Peyer's patch (tissue), 4 donors: ENCODE measurements around the gene VAMP8. TPM values are rescaled to one million over a fixed set of nuclear protein-coding genes. Genes with fewer than 3 reads are reported as not detected.
"Not testable (repeated sequence)": the region's sequence is repeated elsewhere in the genome, so short reads cannot be mapped to it uniquely, and the experiment has no call there.

ENCODE experiments used
- DNase-seq, 3 donors: peaks; one replicate each; pipeline ENCODE4 v3.0.0-alpha.2; 2017 to 2019
- H3K27ac ChIP-seq, 4 donors: fragments of 200-600 bp; sonication (generic); one replicate each; pipeline ENCODE4 v1.5.1; 2016 to 2019
- H3K27me3 ChIP-seq, 2 donors: fragments of 200-600 bp; sonication (generic); one replicate each; pipeline ENCODE4 v1.5.1; 2019
- H3K36me3 ChIP-seq, 3 donors: fragments of 200-600 bp; sonication (generic); one replicate each; pipeline ENCODE4 v1.5.1; 2016 to 2019
- H3K4me1 ChIP-seq, 4 donors: fragments of 200-600 bp; sonication (generic); one replicate each; pipeline ENCODE4 v1.5.1; 2016 to 2019
- H3K4me3 ChIP-seq, 4 donors: fragments of 200-600 bp; sonication (generic); 1 replicate in 3 of 4; 2 replicates in 1 of 4; pipeline ENCODE4 v1.5.1; 2016 to 2019; ENCODE audit warnings: mild to moderate bottlenecking in 1 of 4
- H3K9me3 ChIP-seq, 4 donors: fragments of 200-600 bp; sonication (generic); one replicate each; pipeline ENCODE4 v1.5.1; 2016 to 2019; ENCODE audit warnings: mild to moderate bottlenecking in 1 of 4
- POLR2A ChIP-seq, 2 donors: fragments of 450-650 bp; IDR thresholded peaks; one replicate each; pipeline ENCODE4 v1.5.1; 2017; ENCODE audit warnings: antibody characterized with exemption in 2 of 2, mild to moderate bottlenecking in 2 of 2, moderate library complexity in 2 of 2
- total RNA-seq, 4 donors: library from RNA; depleted of rRNA; stranded (reverse); fragments of >200 nt; gene quantifications; one replicate each; pipeline ENCODE4 v1.1.0, GENCODE V29; 2016
- TF ChIP-seq, protein P1 (sequence below), 6 experiments: fragments of 450-650 bp in 4 of 6; fragments of 200-600 bp in 2 of 6; sonication (generic) in 1 of 6; IDR thresholded peaks; one replicate each; pipeline ENCODE4 v1.5.1; 2017 to 2019; ENCODE audit warnings: antibody characterized with exemption in 6 of 6, mild to moderate bottlenecking in 3 of 6, moderate library complexity in 1 of 6

The VAMP8 gene
- total RNA-seq, 4 donors from 2014 or later: 75.1 to 189 (median 112) TPM

DNA sequence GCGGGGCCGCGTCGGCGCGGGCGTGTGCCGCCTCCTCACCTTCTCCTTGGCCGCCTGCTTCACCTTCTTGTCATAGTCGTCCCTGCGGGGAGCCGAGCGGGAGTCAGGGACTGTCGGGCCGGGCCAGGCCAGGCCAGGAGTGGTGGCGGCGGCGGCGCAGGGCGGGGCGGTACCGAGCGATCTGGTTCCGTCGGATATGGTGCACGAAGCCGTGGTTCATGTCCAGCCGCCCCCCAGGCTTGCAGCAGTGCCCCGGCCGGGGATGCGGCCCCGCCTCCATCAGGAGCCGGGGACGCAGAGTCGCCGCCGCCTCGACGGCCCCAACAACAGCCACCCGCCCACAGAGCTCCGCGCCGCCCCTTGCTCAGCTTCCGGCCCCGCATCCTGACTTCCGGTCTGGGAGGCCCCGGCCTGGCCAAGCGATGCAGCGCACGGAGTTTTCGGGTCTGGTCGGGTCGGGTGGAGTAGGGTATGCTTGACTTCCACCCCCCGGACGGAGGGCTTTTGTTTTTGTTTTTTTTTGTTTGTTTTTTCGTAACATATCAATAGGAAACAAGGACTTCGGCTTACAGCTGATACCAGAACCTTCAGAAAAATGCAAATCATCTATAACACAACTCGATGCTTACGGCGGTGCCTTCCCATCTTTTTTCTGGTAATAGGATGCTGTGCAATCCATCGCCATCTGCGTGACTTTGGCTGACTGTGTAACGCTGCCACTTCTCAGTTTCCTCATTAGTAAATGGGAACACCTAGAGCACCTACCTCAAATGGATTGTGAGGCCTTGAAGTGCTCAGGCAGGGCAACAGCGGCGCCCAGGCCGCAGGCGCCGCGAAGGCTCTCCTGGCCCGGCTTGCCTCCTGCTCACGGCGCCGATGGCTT, 34.6 kb downstream of the VAMP8 start, which contains the start of gene C2orf68:
Gene C2orf68 (minus strand): TSS at position 362 of the 883 bp plus-strand sequence. CDS start 82 bp downstream, at position 280.
- TF ChIP-seq, protein P1, sequence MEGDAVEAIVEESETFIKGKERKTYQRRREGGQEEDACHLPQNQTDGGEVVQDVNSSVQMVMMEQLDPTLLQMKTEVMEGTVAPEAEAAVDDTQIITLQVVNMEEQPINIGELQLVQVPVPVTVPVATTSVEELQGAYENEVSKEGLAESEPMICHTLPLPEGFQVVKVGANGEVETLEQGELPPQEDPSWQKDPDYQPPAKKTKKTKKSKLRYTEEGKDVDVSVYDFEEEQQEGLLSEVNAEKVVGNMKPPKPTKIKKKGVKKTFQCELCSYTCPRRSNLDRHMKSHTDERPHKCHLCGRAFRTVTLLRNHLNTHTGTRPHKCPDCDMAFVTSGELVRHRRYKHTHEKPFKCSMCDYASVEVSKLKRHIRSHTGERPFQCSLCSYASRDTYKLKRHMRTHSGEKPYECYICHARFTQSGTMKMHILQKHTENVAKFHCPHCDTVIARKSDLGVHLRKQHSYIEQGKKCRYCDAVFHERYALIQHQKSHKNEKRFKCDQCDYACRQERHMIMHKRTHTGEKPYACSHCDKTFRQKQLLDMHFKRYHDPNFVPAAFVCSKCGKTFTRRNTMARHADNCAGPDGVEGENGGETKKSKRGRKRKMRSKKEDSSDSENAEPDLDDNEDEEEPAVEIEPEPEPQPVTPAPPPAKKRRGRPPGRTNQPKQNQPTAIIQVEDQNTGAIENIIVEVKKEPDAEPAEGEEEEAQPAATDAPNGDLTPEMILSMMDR (IDR thresholded peaks at IDR 0.05): no peak
- TF ChIP-seq POLR2A (IDR thresholded peaks at IDR 0.05): peak; percentile 71 to 77

DNA sequence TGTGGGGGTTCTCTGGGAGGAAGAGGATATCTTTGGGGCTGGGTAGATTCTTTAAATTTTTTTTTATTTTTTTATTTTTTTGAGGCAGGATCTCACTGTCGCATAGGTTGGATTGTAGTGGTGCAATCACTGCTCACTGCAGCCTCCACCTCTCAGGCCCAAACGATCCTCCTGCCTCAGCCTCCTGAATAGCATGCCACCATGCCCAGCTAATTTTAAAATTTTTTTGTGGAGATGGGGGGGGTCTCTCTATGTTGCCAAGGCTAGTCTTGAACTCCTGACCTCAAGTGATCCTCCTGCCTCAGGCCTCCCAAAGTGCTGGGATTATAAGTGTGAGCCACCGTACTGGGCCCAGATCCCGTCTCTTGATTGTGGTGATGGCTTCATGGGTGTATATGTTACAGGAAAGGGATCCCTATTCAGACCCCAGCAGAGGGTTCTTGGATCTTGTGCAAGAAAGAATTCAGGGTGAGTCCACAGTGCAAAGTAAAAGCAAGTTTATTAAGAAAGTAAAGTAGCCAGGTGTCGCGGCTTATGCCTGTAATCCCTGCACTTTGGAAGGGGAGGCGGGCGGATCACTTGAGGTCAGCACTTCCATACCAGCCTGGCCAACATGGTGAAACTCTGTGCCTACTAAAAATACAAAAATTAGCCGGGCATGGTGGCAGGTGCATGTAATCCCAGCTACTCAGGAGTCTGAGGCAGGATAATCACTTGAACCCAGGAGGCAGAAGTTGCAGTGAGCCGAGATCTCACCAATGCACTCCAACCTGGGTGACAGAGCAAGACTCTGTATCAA, 36.5 kb downstream of the VAMP8 start:
- TF ChIP-seq, protein P1 (IDR thresholded peaks at IDR 0.05): no peak
- no peak for TF ChIP-seq POLR2A (IDR thresholded peaks at IDR 0.05)
- H3K4me3 ChIP-seq: no peak overlapping the region
- no peak for DNase-seq
- no peaks in the 10 kb centered on the region for H3K27me3 ChIP-seq
- no peaks in the 10 kb centered on the region for H3K9me3 ChIP-seq
- H3K36me3 ChIP-seq: peaks cover 0 to 12% (median 0%) of the 10 kb centered on the region in 3 donors
- no peak overlapping the region for H3K27ac ChIP-seq
- peaks cover 0 to 29% (median 15%) of the 10 kb centered on the region in 4 donors for H3K4me1 ChIP-seq

More for the DNA sequence above, 34.6 kb downstream of the VAMP8 start, which contains the start of gene C2orf68:
- peak within 1 kb of the TSS; percentile 84 to 90 (median 84) for H3K27ac ChIP-seq
- H3K4me1 ChIP-seq: peaks cover 0 to 13% (median 8%) of the 10 kb centered on the region in 4 donors
- H3K9me3 ChIP-seq: no peaks in the 10 kb centered on the region
- peaks cover 0 to 21% (median 0%) of the 10 kb centered on the region in 3 donors for H3K36me3 ChIP-seq
- H3K4me3 ChIP-seq: peak within 1 kb of the TSS; percentile 70 to 97 (median 89)
- no peaks in the 10 kb centered on the region for H3K27me3 ChIP-seq
- peak; percentile 89 to 96 (median 93) for DNase-seq

DNA sequence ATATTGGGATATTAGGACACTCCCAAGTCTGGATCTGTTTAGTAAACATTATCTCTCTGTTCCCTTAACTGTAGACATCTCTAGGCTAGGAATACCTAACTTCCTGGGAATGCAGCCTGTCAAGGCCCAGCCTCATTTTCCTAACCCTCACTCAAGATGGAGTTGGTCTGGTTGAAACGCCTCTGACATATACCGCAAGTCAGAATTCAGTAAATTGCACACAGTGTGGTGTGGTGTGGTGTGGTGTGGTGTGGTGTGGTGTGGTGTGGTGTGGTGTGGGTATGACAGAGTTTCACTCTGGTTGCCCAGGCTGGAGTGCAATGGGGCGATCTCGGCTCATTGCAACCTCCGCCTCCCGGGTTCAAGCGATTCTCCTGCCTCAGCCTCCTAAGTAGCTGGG, 37.4 kb downstream of the VAMP8 start:
- Histone ChIP-seq H3K4me1 (peaks cover 0 to 33% (median 15%) of the 10 kb centered on the region in 4 donors), H3K36me3 (peaks cover 0 to 12% (median 0%) of the 10 kb centered on the region in 3 donors)
- not testable (repeated sequence) for H3K4me3 ChIP-seq, DNase-seq, H3K27me3 ChIP-seq, H3K27ac ChIP-seq, H3K9me3 ChIP-seq

DNA sequence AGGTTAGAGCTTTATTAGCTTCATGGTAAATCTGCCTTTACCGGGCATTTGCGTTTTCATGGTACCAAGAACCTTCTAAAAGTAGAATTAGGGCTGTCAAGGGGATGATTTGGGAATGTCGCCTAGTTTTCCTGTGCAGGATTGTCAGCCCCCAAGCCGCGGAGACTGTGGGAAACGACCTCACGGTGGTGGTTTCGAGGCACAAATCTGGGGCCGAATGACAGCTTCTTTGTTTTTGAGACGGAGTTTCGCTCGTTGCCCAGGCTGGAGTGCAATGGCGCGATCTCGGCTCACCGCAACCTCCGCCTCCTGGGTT, 38.0 kb downstream of the VAMP8 start:
- Histone ChIP-seq H3K4me3 (peak overlapping the region in 3 of 4 donors; percentile 80 to 98 (median 97)), H3K27me3 (no peaks in the 10 kb centered on the region), H3K4me1 (peaks cover 0 to 29% (median 14%) of the 10 kb centered on the region in 4 donors), H3K27ac (peak overlapping the region; percentile 77 to 94 (median 86)), H3K36me3 (peaks cover 0 to 18% (median 0%) of the 10 kb centered on the region in 3 donors), H3K9me3 (no peaks in the 10 kb centered on the region)
- TF ChIP-seq, protein P1 (IDR thresholded peaks at IDR 0.05): no peak
- TF ChIP-seq POLR2A (IDR thresholded peaks at IDR 0.05): no peak
- DNase-seq: no peak

DNA sequence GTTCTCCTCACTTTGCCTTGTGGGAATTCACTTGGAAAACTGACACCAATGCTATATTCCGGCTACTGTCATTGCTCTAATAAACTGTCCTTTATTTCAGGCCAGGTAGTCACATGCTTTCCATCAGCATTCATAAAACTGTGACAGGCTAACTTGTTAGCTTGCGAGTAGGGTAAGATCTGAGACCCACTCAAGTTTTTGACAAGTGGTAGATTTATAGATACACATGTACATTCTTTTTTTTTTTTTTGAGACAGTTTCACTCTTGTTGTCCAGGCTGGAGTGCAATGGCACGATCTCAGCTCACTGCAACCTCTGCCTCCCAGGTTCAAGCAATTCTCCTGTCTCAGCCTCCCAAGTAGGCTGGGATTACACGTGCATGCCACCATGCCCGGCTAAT, 40.3 kb downstream of the VAMP8 start:
- Histone ChIP-seq H3K36me3 (peaks cover 0 to 41% (median 1%) of the 10 kb centered on the region in 3 donors), H3K4me1 (peaks cover 0 to 24% (median 9%) of the 10 kb centered on the region in 4 donors), H3K4me3 (peak overlapping the region in 1 of 4 donors; percentile 15)
- H3K27ac ChIP-seq, H3K9me3 ChIP-seq, DNase-seq, H3K27me3 ChIP-seq: not testable (repeated sequence)

DNA sequence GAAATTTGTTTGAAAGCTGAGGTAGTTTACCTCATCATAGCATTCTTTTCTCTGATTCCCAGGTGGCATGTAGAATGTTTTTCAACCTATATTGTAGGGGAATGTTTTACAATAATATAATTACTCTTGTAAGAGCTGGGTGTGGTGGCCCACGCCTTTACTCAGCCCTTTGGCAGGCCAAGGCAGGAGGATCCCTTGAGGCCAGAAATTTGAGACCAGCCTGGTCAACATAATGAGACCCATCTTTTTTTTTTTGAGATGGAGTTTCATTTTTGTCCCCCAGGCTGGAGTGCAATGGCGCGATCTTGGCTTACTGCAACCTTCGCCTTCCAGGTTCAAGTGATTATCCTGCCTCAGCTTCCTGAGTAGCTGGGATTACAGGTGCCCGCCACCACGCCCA, 42.2 kb downstream of the VAMP8 start:
- Histone ChIP-seq H3K36me3 (peaks cover 0 to 60% (median 4%) of the 10 kb centered on the region in 3 donors), H3K9me3 (no peaks in the 10 kb centered on the region), H3K27me3 (no peaks in the 10 kb centered on the region), H3K4me1 (peaks cover 0 to 24% (median 9%) of the 10 kb centered on the region in 4 donors), H3K27ac (no peak overlapping the region), H3K4me3 (no peak overlapping the region)
- no peak for TF ChIP-seq POLR2A (IDR thresholded peaks at IDR 0.05)
- TF ChIP-seq, protein P1 (IDR thresholded peaks at IDR 0.05): no peak
- no peak for DNase-seq
